ENCODE data around the gene NOTCH1. TPM values are rescaled to one million over a fixed set of nuclear protein-coding genes. Genes with fewer than 3 reads are reported as not detected.
"Not testable (repeated sequence)": the region's sequence is repeated elsewhere in the genome, so short reads cannot be mapped to it uniquely, and the experiment has no call there.

Gene NOTCH1
- total RNA-seq, 3 donors from 2014 or later = 59.0 to 101 (median 72.6) TPM

DNA sequence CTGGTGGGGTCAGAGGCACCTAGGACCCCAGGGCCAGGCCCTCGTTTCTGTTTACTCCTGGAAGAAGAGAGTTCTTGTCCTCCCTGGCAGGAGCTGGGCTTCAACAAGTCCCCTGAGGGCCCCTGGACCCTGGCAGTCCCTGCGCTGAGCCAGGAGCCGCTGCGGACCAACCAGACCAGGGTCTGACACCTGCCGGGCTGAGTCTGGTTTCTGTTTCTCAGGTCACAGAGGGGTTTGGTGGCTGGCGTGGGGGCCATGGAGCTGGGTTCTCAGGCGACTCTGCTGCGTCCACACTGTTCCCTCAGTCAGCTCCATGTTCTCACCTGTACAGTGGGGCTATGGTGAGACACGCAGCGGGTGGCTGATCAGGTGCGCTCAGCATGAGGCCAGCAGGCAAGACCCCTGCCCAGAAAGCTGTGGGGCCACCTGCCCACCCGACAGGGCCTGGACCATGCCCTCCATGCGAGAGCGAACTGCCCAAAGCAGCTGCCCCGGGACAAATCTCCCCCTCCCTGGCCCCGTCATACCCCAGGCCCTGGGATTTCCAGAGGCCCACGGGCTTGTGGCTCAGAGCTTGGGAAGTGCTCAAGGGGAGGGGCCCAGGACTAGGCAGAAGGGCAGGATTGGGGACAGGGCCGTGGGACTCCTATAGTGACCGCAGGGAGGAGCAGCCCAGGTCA lies 17.9 kb upstream of the NOTCH1 start:
- TF ChIP-seq, protein P1, sequence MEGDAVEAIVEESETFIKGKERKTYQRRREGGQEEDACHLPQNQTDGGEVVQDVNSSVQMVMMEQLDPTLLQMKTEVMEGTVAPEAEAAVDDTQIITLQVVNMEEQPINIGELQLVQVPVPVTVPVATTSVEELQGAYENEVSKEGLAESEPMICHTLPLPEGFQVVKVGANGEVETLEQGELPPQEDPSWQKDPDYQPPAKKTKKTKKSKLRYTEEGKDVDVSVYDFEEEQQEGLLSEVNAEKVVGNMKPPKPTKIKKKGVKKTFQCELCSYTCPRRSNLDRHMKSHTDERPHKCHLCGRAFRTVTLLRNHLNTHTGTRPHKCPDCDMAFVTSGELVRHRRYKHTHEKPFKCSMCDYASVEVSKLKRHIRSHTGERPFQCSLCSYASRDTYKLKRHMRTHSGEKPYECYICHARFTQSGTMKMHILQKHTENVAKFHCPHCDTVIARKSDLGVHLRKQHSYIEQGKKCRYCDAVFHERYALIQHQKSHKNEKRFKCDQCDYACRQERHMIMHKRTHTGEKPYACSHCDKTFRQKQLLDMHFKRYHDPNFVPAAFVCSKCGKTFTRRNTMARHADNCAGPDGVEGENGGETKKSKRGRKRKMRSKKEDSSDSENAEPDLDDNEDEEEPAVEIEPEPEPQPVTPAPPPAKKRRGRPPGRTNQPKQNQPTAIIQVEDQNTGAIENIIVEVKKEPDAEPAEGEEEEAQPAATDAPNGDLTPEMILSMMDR (IDR thresholded peaks at IDR 0.05) = no peak
- ATAC-seq (peak; percentile 5), DNase-seq (no peak)
- intact Hi-C loops (cut with DNase I, micrococcal nuclease) = no loop called here
- Histone ChIP-seq H3K36me3 (ENCODE audit: low read depth) (no peaks in the 10 kb centered on the region), H3K4me1 (ENCODE audit: low read depth) (peaks cover 8% of the 10 kb centered on the region), H3K9me3 (peaks cover 4% of the 10 kb centered on the region), H3K4me3 (no peak overlapping the region)

DNA sequence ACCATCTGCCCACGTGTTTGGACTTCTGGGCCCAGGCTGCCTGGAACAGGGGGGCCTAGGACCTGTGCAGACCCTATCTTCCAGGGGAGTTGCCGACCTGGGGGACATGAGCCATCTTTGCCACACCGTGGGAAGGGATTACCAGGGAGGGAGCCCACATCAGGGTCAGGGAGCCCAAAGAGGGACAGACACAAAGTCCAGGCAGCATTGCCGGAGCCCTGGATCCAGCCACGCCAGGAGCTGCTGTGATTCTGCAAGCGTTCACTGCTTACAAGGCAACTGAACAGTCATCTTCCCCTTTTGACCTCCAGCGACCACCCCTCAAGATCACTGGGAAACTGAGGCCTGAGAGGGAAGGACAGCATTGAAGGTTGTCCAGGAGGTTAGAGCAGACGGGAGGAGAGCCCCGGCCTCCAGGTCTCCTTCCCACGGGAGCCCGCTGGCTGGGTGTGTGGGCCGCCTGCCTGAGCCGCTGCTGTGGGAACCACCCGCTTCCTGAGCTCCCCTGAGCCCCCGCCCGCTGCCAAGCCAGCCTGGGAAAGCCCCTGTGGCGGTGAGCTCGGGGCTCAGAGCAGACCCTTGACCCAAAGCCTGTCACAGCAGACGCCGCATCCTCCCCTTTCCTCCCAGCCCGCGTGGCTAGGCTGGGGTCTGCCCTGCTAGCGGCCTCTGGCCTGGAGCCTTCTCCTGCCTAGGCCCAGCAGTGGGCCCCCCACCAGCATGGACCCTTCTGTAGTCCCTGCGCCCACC lies 17.1 kb upstream of the NOTCH1 start:
- no peak for DNase-seq
- Histone ChIP-seq H3K4me3 (no peak overlapping the region), H3K36me3 (ENCODE audit: low read depth) (no peaks in the 10 kb centered on the region), H3K4me1 (ENCODE audit: low read depth) (peaks cover 8% of the 10 kb centered on the region), H3K9me3 (peaks cover 4% of the 10 kb centered on the region)
- no peak for ATAC-seq
- TF ChIP-seq, protein P1 (IDR thresholded peaks at IDR 0.05) = no peak
- intact Hi-C loops (cut with DNase I, micrococcal nuclease) = no loop called here

DNA sequence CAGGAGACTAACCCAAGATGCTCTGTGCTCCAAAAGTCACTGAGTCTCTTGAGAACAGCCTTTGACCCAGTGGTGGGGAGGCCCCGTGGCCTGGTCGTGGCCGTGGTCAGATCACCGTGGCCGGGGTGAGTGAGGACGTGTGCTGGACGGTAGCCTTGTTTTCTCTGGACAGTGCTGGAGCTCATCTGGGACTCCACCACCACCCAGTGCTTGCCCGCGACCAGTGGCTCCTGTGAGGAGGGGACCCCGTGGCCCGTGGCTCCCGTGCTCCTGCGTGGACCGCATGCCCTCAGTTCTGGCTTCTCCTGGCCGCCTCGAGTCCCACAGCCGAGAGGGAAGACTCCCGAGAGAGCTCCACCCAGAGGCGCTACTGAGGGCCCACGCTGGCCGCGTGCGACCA lies 15.9 kb upstream of the NOTCH1 start:
- TF ChIP-seq, protein P1 (IDR thresholded peaks at IDR 0.05) = no peak
- H3K9me3 ChIP-seq = peaks cover 4% of the 10 kb centered on the region
- DNase-seq = no peak
- H3K4me1 ChIP-seq (ENCODE audit: low read depth) = peaks cover 8% of the 10 kb centered on the region
- ATAC-seq = no peak
- H3K36me3 ChIP-seq (ENCODE audit: low read depth) = no peaks in the 10 kb centered on the region
- intact Hi-C loops (cut with DNase I, micrococcal nuclease) = no loop called here
- H3K4me3 ChIP-seq = no peak overlapping the region

DNA sequence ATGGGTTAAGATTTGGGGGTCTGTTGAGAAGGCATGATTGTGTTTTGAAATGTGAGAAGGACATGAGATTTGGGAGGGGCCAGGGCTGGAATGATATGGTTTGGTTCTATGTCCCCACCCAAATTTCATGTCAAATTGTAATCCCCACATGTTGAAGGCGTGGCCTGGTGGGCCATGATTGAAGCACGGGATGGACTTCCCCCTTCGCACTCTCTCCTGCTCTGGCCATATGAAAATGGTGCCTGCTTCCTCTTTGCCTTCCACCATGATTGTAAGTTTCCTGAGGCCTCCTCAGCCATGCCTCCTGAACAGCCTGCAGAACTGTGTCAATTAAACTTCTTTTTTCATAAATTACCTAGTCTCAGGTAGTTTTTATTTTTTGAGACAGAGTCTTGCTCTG lies 14.7 kb upstream of the NOTCH1 start:
- Histone ChIP-seq H3K36me3 (ENCODE audit: low read depth) (no peaks in the 10 kb centered on the region), H3K4me1 (ENCODE audit: low read depth) (peaks cover 8% of the 10 kb centered on the region), H3K9me3 (peaks cover 4% of the 10 kb centered on the region), H3K4me3 (no peak overlapping the region)
- intact Hi-C loops (cut with DNase I, micrococcal nuclease) = no loop called here
- no peak for ATAC-seq
- no peak for DNase-seq
- TF ChIP-seq, protein P1 (IDR thresholded peaks at IDR 0.05) = no peak

DNA sequence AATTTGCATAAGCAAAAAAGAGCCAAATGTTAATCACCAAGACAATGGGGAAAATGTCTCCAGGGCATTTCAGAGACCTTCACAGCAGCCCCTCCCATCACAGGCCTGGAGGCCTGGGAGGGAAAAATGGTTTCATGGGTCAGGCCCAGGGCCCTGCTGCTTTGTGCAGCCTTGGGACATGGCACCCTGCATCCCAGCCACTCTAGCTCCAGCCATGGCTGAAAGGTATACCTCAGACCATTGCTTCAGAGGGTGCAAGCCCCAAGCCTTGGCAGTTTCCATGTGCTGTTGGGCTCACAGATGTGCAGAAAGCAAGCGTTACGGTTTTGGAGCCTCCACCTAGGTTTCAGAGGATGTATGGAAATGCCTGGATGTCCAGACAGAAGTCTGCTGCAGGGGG lies 13.5 kb upstream of the NOTCH1 start:
- DNase-seq; intact Hi-C loops (cut with DNase I, micrococcal nuclease); H3K4me1 ChIP-seq (ENCODE audit: low read depth); H3K4me3 ChIP-seq; H3K36me3 ChIP-seq (ENCODE audit: low read depth); H3K9me3 ChIP-seq; ATAC-seq: not testable (repeated sequence)

DNA sequence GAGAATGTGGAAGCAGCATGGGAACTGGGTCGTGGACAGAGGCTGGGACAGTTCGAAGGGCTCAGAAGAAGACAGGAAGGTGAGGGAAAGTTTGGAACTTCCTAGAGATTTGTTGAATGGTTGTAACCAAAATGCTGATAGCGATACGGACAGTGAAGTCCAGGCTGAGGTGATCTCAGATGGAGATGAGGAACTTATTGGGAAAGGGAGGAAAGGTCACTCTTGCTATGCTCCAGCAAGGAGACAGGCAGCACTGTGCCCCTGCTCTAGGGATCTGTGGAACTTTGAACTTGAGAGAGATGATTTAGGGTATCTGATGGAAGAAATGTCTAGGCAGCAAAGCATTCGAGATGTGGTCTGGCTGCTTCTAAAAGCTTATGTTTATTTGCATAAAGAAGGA lies 13.0 kb upstream of the NOTCH1 start:
- H3K9me3 ChIP-seq; H3K36me3 ChIP-seq (ENCODE audit: low read depth); H3K4me1 ChIP-seq (ENCODE audit: low read depth); intact Hi-C loops (cut with DNase I, micrococcal nuclease); DNase-seq; ATAC-seq; H3K4me3 ChIP-seq: not testable (repeated sequence)

All from mucosa of descending colon (tissue), 3 donors.